Testis (tissue), 2 donors: Measurements from ENCODE around the gene SMG6.

Experiments
- CTCF ChIP-seq, 3 experiments: fragments of 450-650 bp in 2 of 3; fragments of 200-600 bp in 1 of 3; sonication (generic) in 1 of 3; IDR thresholded peaks; one replicate each; pipeline ENCODE4 v1.5.1; 2016 to 2019; ENCODE audit warnings: antibody characterized with exemption in 3 of 3, mild to moderate bottlenecking in 2 of 3, moderate library complexity in 1 of 3
- POLR2A ChIP-seq: fragments of 450-650 bp; IDR thresholded peaks from one replicate; pipeline ENCODE4 v1.6.1; 2017; ENCODE audit warnings: antibody characterized with exemption, mild to moderate bottlenecking, moderate library complexity

DNA sequence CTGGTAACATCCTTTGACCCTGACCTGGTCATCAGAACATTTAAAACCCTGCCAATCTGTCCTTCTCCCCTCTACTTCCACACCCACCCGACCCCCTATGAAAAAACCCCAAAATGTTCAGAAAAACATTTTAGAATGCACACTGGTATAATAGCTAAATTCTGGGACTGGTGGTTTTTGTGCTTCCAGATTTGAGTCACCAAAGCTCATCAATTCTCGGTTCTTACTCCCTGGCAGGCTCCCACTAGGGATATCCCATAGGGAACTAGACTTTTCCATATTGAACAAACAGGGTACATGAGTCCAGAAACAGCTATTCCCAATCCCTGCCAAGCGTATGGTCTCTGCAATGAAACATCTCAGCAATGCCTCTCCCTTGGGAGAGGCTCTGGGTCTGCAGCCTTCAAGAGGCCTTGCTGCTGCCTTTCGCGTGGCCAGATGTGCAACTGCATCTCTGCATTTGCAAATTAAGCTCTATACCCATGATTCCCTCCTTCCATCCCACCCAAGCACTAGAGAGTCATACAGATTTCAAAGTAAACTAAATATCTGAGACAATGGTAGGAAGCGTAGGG is 67.7 kb downstream of the SMG6 start:
- TF ChIP-seq POLR2A (no peak), CTCF (IDR thresholded peaks at IDR 0.05) (no peak)
